IPS DF 6.9 (cell line): Measurements from ENCODE around the gene NFKBIB.
"Not testable (repeated sequence)": the region's sequence is repeated elsewhere in the genome, so short reads cannot be mapped to it uniquely, and the experiment has no call there.

Source experiments
- DNase-seq: peaks from one replicate; pipeline ENCODE4 v3.0.0-alpha.2; 2013; ENCODE audit warnings: low read depth, low spot score
- H3K27ac ChIP-seq: one replicate; pipeline ENCODE4 v1.5.1; 2013; ENCODE audit warnings: low read length, control low read depth
- H3K27me3 ChIP-seq: 2 replicates; pipeline ENCODE4 v1.6.1; 2013; ENCODE audit warnings: mild to moderate bottlenecking, low read length; ENCODE audit not compliant: control insufficient read depth, insufficient read depth
- H3K36me3 ChIP-seq: 2 replicates; pipeline ENCODE4 v1.6.1; 2013; ENCODE audit warnings: low read length; ENCODE audit not compliant: control insufficient read depth, insufficient read depth
- H3K4me1 ChIP-seq: 2 replicates; pipeline ENCODE4 v1.6.1; 2013; ENCODE audit warnings: low read length; ENCODE audit not compliant: control insufficient read depth, insufficient read depth
- H3K4me3 ChIP-seq: 2 replicates; pipeline ENCODE4 v1.5.1; 2013; ENCODE audit warnings: mild to moderate bottlenecking, low read length
- H3K9me3 ChIP-seq: 2 replicates; pipeline ENCODE4 v1.6.1; 2013; ENCODE audit warnings: low read length, inconsistent platforms; ENCODE audit not compliant: control insufficient read depth, insufficient read depth
- WGBS: extraction: QIAGEN DNeasy Blood & Tissue Kit; methylation state at CpG from one replicate; pipeline ENCODE4 v1.1.7; 2013; ENCODE audit warnings: mixed read lengths, missing lambda C conversion rate; ENCODE audit not compliant: insufficient read length, insufficient coverage; 5-methylcytosine and 5-hydroxymethylcytosine counted together

The NFKBIB gene

GRCh38 chr19:38928391-38929001 is 28.7 kb downstream of the NFKBIB start:
- no peak for DNase-seq
- Histone ChIP-seq H3K27ac (no peak overlapping the region), H3K4me3 (no peak overlapping the region), H3K36me3 (peaks cover 21% of the 10 kb centered on the region), H3K4me1 (no peaks in the 10 kb centered on the region; the same call in 1 of the 2 replicates), H3K27me3 (no peaks in the 10 kb centered on the region), H3K9me3 (no peaks in the 10 kb centered on the region)
- WGBS = no CpG with 5 or more reads among the region's 4 CpGs

DNA sequence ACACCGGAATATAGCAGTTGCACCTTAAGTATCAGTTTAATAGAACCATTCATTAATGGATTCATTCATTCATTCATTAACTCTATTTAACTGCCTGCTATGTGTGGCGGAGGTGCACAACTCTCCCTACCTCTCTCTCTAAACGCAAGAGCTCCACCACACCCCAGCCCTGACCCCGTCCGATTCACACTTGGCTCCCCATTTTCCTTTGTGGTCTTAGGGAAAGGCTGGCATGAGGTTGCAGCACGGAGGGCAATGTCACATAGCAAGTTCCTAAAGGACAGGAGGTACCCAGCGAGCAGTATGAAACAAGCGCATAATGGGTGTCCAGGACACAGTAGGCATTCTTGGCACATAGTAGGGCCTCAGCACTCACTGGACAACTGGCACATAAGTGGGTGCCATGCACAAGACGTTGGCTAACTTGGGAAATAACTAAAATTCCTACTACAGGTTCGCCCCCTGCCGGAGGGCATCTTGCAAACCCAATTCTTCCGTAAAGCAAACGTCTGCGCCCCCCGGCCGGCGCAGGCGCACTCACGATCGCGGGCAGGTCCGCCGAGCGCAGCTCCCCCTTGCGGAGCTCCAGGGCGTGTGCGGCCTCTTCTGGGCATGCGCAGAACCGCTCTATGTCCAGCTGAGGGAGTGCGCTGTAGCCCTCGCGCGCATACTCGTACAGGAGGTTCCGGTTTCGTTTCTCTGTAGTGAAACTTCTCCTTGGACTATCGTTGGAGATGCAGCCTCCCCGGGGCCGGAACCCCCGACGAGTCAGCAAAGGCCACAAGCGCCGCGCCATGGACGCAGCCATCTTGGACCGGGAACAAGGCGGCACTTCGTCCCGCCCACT is 30.4 kb downstream of the NFKBIB start, which contains the start of gene SARS2:
SARS2 (minus strand) TSS at position 835 of the 847 bp plus-strand sequence; CDS start at position 808, 27 bp downstream.
- H3K9me3 ChIP-seq = no peaks in the 10 kb centered on the region; the same call in 1 of the 2 replicates
- H3K27me3 ChIP-seq = no peaks in the 10 kb centered on the region
- H3K27ac ChIP-seq = no peak within 1 kb of the TSS
- DNase-seq = peak; percentile 87
- H3K4me3 ChIP-seq = peak within 1 kb of the TSS; percentile 75
- H3K36me3 ChIP-seq = peaks cover 18% of the 10 kb centered on the region
- WGBS = no CpG with 5 or more reads among the region's 49 CpGs
- H3K4me1 ChIP-seq = no peaks in the 10 kb centered on the region; the same call in 1 of the 2 replicates

- no peaks in the 10 kb centered on the region; the same call in 1 of the 2 replicates for H3K4me1 ChIP-seq
- DNase-seq = peak; percentile 100
- peak within 1 kb of the TSS; percentile 75 for H3K4me3 ChIP-seq
- H3K27me3 ChIP-seq = no peaks in the 10 kb centered on the region
- H3K36me3 ChIP-seq = peaks cover 15% of the 10 kb centered on the region
- whole genome bisulfite sequencing = no CpG with 5 or more reads among the region's 40 CpGs
- H3K9me3 ChIP-seq = no peaks in the 10 kb centered on the region; the same call in 1 of the 2 replicates
- H3K27ac ChIP-seq = no peak within 1 kb of the TSS
Observed at GRCh38 chr19:38930776-38931520, 31.2 kb downstream of the NFKBIB start, which contains the start of gene MRPS12. Gene MRPS12 (plus strand): TSS chr19:38930944. CDS start chr19:38931295, 351 bp downstream.

DNA sequence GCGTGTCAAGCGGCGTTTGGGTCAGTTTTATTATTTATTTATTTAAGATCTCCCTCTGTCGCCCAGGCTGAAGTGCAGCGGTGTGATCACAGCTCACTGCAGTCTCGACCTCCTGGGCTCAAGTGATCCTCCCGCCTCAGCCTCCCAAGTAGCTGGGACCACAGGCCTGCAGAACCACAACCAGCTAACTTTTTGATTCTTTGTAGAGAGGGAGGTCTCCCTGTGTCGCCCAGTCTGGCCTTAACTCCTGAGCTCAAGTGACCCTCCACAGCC is 31.7 kb downstream of the NFKBIB start:
- no peak for DNase-seq
- H3K9me3 ChIP-seq = no peaks in the 10 kb centered on the region; the same call in 1 of the 2 replicates
- no peak overlapping the region for H3K27ac ChIP-seq
- WGBS = no CpG with 5 or more reads among the region's 8 CpGs
- peaks cover 12% of the 10 kb centered on the region for H3K36me3 ChIP-seq
- no peaks in the 10 kb centered on the region; the same call in 1 of the 2 replicates for H3K4me1 ChIP-seq
- H3K4me3 ChIP-seq = peak overlapping the region; percentile 75
- H3K27me3 ChIP-seq = no peaks in the 10 kb centered on the region

GRCh38 chr19:38932425-38933179 is 32.8 kb downstream of the NFKBIB start:
- WGBS = no CpG with 5 or more reads among the region's 29 CpGs
- Histone ChIP-seq H3K4me3 (no peak overlapping the region), H3K36me3 (peaks cover 12% of the 10 kb centered on the region), H3K4me1 (no peaks in the 10 kb centered on the region; the same call in 1 of the 2 replicates), H3K27ac (no peak overlapping the region), H3K9me3 (no peaks in the 10 kb centered on the region; the same call in 1 of the 2 replicates), H3K27me3 (no peaks in the 10 kb centered on the region)
- no peak for DNase-seq

- no peaks in the 10 kb centered on the region; the same call in 1 of the 2 replicates for H3K4me1 ChIP-seq
- WGBS = no CpG with 5 or more reads among the region's 4 CpGs
- H3K27ac ChIP-seq = no peak overlapping the region
- no peaks in the 10 kb centered on the region; the same call in 1 of the 2 replicates for H3K9me3 ChIP-seq
- no peak for DNase-seq
- H3K27me3 ChIP-seq = no peaks in the 10 kb centered on the region
- no peak overlapping the region for H3K4me3 ChIP-seq
- H3K36me3 ChIP-seq = peaks cover 12% of the 10 kb centered on the region
Observed at GRCh38 chr19:38933544-38933943, 33.8 kb downstream of the NFKBIB start.

DNA sequence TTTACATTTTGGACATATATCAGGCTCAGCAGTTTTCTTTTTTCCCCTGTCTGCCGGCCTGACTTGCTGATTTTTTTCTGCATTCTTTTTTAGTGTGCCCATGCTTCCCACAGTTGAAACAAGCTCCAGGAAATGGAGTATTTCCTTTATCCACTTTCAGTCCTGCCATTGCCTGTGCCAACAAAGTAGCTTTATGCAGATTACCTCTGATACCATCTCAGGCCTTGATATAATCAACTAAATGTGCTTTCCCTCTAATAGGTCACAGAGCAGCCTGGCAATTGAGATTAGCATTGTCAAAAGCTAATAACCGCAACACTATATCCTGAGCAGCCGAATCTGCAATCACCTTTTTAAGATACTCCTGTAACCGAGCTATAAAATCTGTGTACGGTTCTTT is 40.2 kb downstream of the NFKBIB start:
- Histone ChIP-seq H3K36me3 (peaks cover 2% of the 10 kb centered on the region), H3K4me3 (no peak overlapping the region), H3K4me1 (peaks cover 2% of the 10 kb centered on the region; the same call in 1 of the 2 replicates), H3K27me3 (no peaks in the 10 kb centered on the region), H3K27ac (no peak overlapping the region), H3K9me3 (no peaks in the 10 kb centered on the region; the same call in 1 of the 2 replicates)
- WGBS = no CpG with 5 or more reads among the region's 5 CpGs
- DNase-seq = no peak

DNA sequence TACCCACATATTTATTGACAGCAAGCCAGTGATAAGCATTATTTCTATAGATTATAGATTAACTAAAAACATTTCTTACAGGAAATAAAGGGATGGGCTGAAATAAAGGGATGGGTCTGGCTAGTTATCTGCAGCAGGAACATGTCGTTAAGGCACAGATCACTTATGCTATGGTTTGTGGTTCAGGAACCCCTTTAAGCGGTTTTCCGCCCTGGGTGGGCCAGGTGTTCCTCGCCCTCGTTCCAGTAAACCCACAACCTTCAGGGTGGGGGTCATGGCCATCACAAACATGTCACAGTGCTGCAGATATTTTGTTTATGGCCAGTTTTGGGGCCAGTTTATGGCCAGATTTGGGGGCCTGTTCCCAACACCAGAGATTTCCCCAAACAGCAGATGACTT is 41.7 kb downstream of the NFKBIB start:
- DNase-seq, H3K36me3 ChIP-seq, H3K9me3 ChIP-seq, H3K27ac ChIP-seq, H3K27me3 ChIP-seq, H3K4me3 ChIP-seq, H3K4me1 ChIP-seq: not testable (repeated sequence)
- no CpG with 5 or more reads among the region's 5 CpGs for WGBS

GRCh38 chr19:38941979-38942378 is 42.2 kb downstream of the NFKBIB start:
- no CpG with 5 or more reads among the region's 2 CpGs for WGBS
- H3K27ac ChIP-seq = no peak overlapping the region
- no peak for DNase-seq
- H3K4me3 ChIP-seq = no peak overlapping the region
- no peaks in the 10 kb centered on the region for H3K27me3 ChIP-seq
- H3K9me3 ChIP-seq = no peaks in the 10 kb centered on the region
- H3K4me1 ChIP-seq = peaks cover 2% of the 10 kb centered on the region; the same call in 1 of the 2 replicates
- peaks cover 3% of the 10 kb centered on the region for H3K36me3 ChIP-seq
